Duodenal mucosa (tissue), 2 donors: ENCODE measurements around the gene ZNF292.
"Not testable (repeated sequence)": the region's sequence is repeated elsewhere in the genome, so short reads cannot be mapped to it uniquely, and the experiment has no call there.

ENCODE experiments used
- H3K27ac ChIP-seq: one replicate; pipeline ENCODE4 v1.7.0; 2013; ENCODE audit warnings: low read depth, low read length
- H3K27me3 ChIP-seq, 2 donors: one replicate each; pipeline ENCODE4 v1.7.0; 2013; ENCODE audit warnings: low read length in 2 of 2, control low read depth in 1 of 2; ENCODE audit not compliant: insufficient read depth in 2 of 2, control insufficient read depth in 1 of 2
- H3K36me3 ChIP-seq, 2 donors: one replicate each; pipeline ENCODE4 v1.7.0; 2013; ENCODE audit warnings: low read length in 2 of 2, control low read depth in 1 of 2; ENCODE audit not compliant: insufficient read depth in 2 of 2, control insufficient read depth in 1 of 2
- H3K4me1 ChIP-seq, 2 donors: one replicate each; pipeline ENCODE4 v1.7.0; 2013; ENCODE audit warnings: low read length in 2 of 2, control low read depth in 1 of 2; ENCODE audit not compliant: insufficient read depth in 2 of 2, control insufficient read depth in 1 of 2
- H3K4me3 ChIP-seq, 2 donors: one replicate each; pipeline ENCODE4 v1.7.0; 2013; ENCODE audit warnings: low read length in 2 of 2, low read depth in 1 of 2
- H3K9ac ChIP-seq, 2 donors: one replicate each; pipeline ENCODE4 v1.7.0; 2013; ENCODE audit warnings: low read length in 2 of 2, low read depth in 1 of 2
- H3K9me3 ChIP-seq, 2 donors: one replicate each; pipeline ENCODE4 v1.7.0; 2013; ENCODE audit warnings: low read length in 2 of 2, control low read depth in 1 of 2; ENCODE audit not compliant: control insufficient read depth in 1 of 2

The ZNF292 gene

DNA sequence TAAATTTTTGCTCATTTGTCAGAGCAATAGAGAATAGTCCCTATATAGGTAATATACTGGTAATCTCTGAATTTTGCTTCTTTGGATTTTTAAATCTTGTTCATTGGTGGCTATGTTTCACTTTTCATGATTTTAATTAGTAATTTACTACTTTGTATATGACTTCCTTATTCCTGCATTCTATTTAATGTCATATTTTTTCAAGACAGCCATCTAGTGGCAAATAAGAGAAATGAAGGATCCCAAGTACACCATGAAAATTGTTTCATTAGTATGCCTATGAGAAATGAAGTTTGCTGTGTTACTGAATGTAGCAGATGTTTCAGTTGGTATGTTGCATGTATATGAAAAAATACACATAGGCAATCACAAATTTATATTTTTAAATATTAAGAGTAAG lies 82.4 kb downstream of the ZNF292 start:
- Histone ChIP-seq H3K9me3 (no peaks in the 10 kb centered on the region), H3K4me1 (peaks cover 5 to 6% of the 10 kb centered on the region in 2 donors), H3K36me3 (peaks cover 0 to 7% of the 10 kb centered on the region in 2 donors), H3K9ac (no peak overlapping the region), H3K27me3 (no peaks in the 10 kb centered on the region), H3K27ac (no peak overlapping the region), H3K4me3 (no peak overlapping the region)

- not testable (repeated sequence) for H3K4me1 ChIP-seq, H3K9ac ChIP-seq, H3K9me3 ChIP-seq, H3K4me3 ChIP-seq, H3K27me3 ChIP-seq, H3K27ac ChIP-seq, H3K36me3 ChIP-seq
Observed at GRCh38 chr6:87239098-87239635, 83.8 kb downstream of the ZNF292 start.

GRCh38 chr6:87241304-87241703 lies 85.9 kb downstream of the ZNF292 start:
- Histone ChIP-seq H3K27ac (no peak overlapping the region), H3K27me3 (no peaks in the 10 kb centered on the region), H3K9ac (no peak overlapping the region), H3K4me1 (no peaks in the 10 kb centered on the region), H3K36me3 (peaks cover 4 to 8% of the 10 kb centered on the region in 2 donors), H3K4me3 (no peak overlapping the region), H3K9me3 (no peaks in the 10 kb centered on the region)

- Histone ChIP-seq H3K4me3 (no peak overlapping the region), H3K27me3 (no peaks in the 10 kb centered on the region), H3K4me1 (no peaks in the 10 kb centered on the region), H3K9ac (no peak overlapping the region), H3K36me3 (peaks cover 12 to 14% of the 10 kb centered on the region in 2 donors), H3K27ac (no peak overlapping the region), H3K9me3 (no peaks in the 10 kb centered on the region)
Observed at GRCh38 chr6:87242311-87242710, 86.9 kb downstream of the ZNF292 start.

GRCh38 chr6:87243812-87244211 lies 88.4 kb downstream of the ZNF292 start:
- H3K27ac ChIP-seq, result no peak overlapping the region

GRCh38 chr6:87244380-87244779 lies 89.0 kb downstream of the ZNF292 start:
- H3K4me3 ChIP-seq, result no peak overlapping the region
- no peak overlapping the region for H3K9ac ChIP-seq
- no peak overlapping the region for H3K27ac ChIP-seq
- H3K9me3 ChIP-seq, result no peaks in the 10 kb centered on the region
- H3K36me3 ChIP-seq, result peaks cover 9 to 21% of the 10 kb centered on the region in 2 donors
- H3K4me1 ChIP-seq, result no peaks in the 10 kb centered on the region
- H3K27me3 ChIP-seq, result no peaks in the 10 kb centered on the region

More at GRCh38 chr6:87243812-87244211, 88.4 kb downstream of the ZNF292 start:
- Histone ChIP-seq H3K27me3 (no peaks in the 10 kb centered on the region), H3K4me3 (no peak overlapping the region), H3K36me3 (peaks cover 9 to 18% of the 10 kb centered on the region in 2 donors), H3K4me1 (no peaks in the 10 kb centered on the region), H3K9me3 (no peaks in the 10 kb centered on the region), H3K9ac (no peak overlapping the region)

DNA sequence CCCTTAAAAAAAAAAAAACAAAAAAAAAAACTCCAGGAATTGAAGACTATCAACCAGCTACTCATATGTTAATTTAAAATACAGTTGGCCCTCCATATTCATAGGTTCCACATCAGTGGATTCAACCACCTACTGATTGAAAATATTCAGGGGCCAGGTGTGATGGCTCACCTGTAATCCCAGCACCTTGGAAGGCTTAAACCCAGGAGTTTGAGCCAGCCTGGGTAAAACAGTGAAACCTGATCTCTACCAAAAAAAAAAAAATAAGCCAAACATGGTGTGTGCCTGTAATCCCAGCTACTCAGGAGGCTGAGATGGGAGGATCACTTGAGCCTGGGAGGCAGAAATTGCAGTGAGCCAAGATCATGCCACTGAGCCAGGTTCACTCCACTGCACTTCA lies 94.7 kb downstream of the ZNF292 start:
- H3K27ac ChIP-seq, result no peak overlapping the region
- H3K9me3 ChIP-seq, result no peaks in the 10 kb centered on the region
- H3K36me3 ChIP-seq, result peaks cover 23 to 33% of the 10 kb centered on the region in 2 donors
- no peak overlapping the region for H3K9ac ChIP-seq
- no peaks in the 10 kb centered on the region for H3K27me3 ChIP-seq
- H3K4me1 ChIP-seq, result no peaks in the 10 kb centered on the region
- no peak overlapping the region for H3K4me3 ChIP-seq

DNA sequence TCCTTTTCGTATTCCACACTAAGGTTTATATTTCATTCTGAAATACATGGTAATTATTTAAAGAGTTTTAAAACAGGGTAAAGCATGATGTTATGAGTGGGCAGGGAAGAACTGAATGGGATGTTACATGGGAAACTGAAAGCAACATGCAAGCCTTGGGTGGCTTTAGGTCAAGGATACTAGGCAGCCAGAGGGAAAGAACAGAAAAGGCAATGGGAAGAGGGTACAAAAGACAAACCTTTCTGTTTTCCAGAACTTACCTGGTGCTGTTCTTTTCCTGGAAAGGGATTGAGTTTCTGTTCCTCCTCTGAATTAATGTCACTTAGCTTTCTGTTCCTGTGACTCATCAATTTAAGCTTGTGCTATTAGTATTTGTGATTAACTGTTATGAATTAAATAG lies 95.9 kb downstream of the ZNF292 start:
- no peaks in the 10 kb centered on the region for H3K4me1 ChIP-seq
- H3K4me3 ChIP-seq, result no peak overlapping the region
- no peaks in the 10 kb centered on the region for H3K9me3 ChIP-seq
- H3K27ac ChIP-seq, result no peak overlapping the region
- H3K36me3 ChIP-seq, result peaks cover 34 to 45% of the 10 kb centered on the region in 2 donors
- no peak overlapping the region for H3K9ac ChIP-seq
- no peaks in the 10 kb centered on the region for H3K27me3 ChIP-seq

GRCh38 chr6:87251725-87252124 lies 96.4 kb downstream of the ZNF292 start:
- Histone ChIP-seq H3K36me3 (peaks cover 36 to 45% of the 10 kb centered on the region in 2 donors), H3K27me3 (no peaks in the 10 kb centered on the region), H3K9ac (no peak overlapping the region), H3K4me3 (no peak overlapping the region), H3K27ac (no peak overlapping the region), H3K9me3 (no peaks in the 10 kb centered on the region), H3K4me1 (no peaks in the 10 kb centered on the region)

- Histone ChIP-seq H3K27me3 (no peaks in the 10 kb centered on the region), H3K4me1 (no peaks in the 10 kb centered on the region), H3K4me3 (no peak overlapping the region), H3K27ac (no peak overlapping the region), H3K9ac (no peak overlapping the region), H3K36me3 (peaks cover 43 to 48% of the 10 kb centered on the region in 2 donors), H3K9me3 (no peaks in the 10 kb centered on the region)
Observed at GRCh38 chr6:87257046-87257445, 101.7 kb downstream of the ZNF292 start.

DNA sequence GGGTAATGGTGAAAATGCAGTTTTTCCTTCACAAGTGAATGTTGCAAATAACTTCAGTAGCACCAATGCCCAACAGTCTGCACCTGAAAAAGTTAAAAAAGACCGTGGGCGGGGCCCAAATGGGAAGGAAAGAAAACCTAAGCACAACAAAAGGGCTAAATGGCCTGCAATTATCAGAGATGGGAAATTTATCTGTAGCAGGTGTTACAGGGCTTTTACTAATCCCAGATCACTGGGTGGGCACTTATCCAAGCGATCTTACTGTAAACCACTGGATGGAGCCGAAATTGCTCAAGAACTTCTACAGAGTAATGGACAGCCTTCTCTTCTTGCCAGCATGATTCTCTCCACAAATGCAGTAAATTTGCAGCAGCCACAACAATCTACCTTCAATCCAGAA lies 102.2 kb downstream of the ZNF292 start:
- peaks cover 43 to 48% of the 10 kb centered on the region in 2 donors for H3K36me3 ChIP-seq
- H3K9me3 ChIP-seq, result no peaks in the 10 kb centered on the region
- H3K27ac ChIP-seq, result no peak overlapping the region
- H3K4me1 ChIP-seq, result no peaks in the 10 kb centered on the region
- H3K9ac ChIP-seq, result no peak overlapping the region
- no peaks in the 10 kb centered on the region for H3K27me3 ChIP-seq
- no peak overlapping the region for H3K4me3 ChIP-seq
